Peyer's patch (tissue), 4 donors: ENCODE results near the gene MTIF3. TPM values are rescaled to one million over a fixed set of nuclear protein-coding genes. Genes with fewer than 3 reads are reported as not detected.

Experiments used
- DNase-seq, 3 donors: peaks; one replicate each; pipeline ENCODE4 v3.0.0-alpha.2; 2017 to 2019
- H3K27ac ChIP-seq, 4 donors: fragments of 200-600 bp; sonication (generic); one replicate each; pipeline ENCODE4 v1.5.1; 2016 to 2019
- H3K27me3 ChIP-seq, 2 donors: fragments of 200-600 bp; sonication (generic); one replicate each; pipeline ENCODE4 v1.5.1; 2019
- H3K36me3 ChIP-seq, 3 donors: fragments of 200-600 bp; sonication (generic); one replicate each; pipeline ENCODE4 v1.5.1; 2016 to 2019
- H3K4me1 ChIP-seq, 4 donors: fragments of 200-600 bp; sonication (generic); one replicate each; pipeline ENCODE4 v1.5.1; 2016 to 2019
- H3K4me3 ChIP-seq, 4 donors: fragments of 200-600 bp; sonication (generic); 1 replicate in 3 of 4; 2 replicates in 1 of 4; pipeline ENCODE4 v1.5.1; 2016 to 2019; ENCODE audit warnings: mild to moderate bottlenecking in 1 of 4
- H3K9me3 ChIP-seq, 4 donors: fragments of 200-600 bp; sonication (generic); one replicate each; pipeline ENCODE4 v1.5.1; 2016 to 2019; ENCODE audit warnings: mild to moderate bottlenecking in 1 of 4
- POLR2A ChIP-seq, 2 donors: fragments of 450-650 bp; IDR thresholded peaks; one replicate each; pipeline ENCODE4 v1.5.1; 2017; ENCODE audit warnings: antibody characterized with exemption in 2 of 2, mild to moderate bottlenecking in 2 of 2, moderate library complexity in 2 of 2
- total RNA-seq, 4 donors: library from RNA; depleted of rRNA; stranded (reverse); fragments of >200 nt; gene quantifications; one replicate each; pipeline ENCODE4 v1.1.0, GENCODE V29; 2016
- TF ChIP-seq, protein P1 (sequence below), 6 experiments: fragments of 450-650 bp in 4 of 6; fragments of 200-600 bp in 2 of 6; sonication (generic) in 1 of 6; IDR thresholded peaks; one replicate each; pipeline ENCODE4 v1.5.1; 2017 to 2019; ENCODE audit warnings: antibody characterized with exemption in 6 of 6, mild to moderate bottlenecking in 3 of 6, moderate library complexity in 1 of 6

MTIF3 gene
- total RNA-seq, 4 donors from 2014 or later: 78.6 to 150 (median 86.4) TPM

DNA sequence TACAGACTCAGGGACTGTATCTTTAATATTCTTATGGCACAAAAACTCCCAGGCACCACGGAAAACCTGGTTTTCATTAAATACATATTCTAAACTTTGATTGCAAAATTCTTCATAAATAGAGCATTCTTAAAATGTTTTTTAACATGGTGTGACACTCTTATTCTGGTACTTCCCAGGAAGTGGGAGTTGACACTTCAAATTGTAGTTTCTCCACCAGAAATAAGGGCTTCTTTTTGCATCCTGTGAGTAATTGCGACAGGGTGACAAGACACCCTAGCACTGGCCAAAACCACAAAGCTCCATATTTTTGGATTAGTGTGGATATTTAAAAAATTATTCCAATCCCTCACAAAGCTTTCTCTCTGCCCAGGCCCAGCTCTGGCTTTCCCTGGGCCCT is 43.6 kb upstream of the MTIF3 start:
- Histone ChIP-seq H3K4me3 (no peak overlapping the region), H3K4me1 (no peaks in the 10 kb centered on the region), H3K27me3 (no peaks in the 10 kb centered on the region), H3K9me3 (no peaks in the 10 kb centered on the region), H3K36me3 (no peaks in the 10 kb centered on the region), H3K27ac (no peak overlapping the region)
- DNase-seq: no peak
- no peak for TF ChIP-seq POLR2A (IDR thresholded peaks at IDR 0.05)
- TF ChIP-seq, protein P1, sequence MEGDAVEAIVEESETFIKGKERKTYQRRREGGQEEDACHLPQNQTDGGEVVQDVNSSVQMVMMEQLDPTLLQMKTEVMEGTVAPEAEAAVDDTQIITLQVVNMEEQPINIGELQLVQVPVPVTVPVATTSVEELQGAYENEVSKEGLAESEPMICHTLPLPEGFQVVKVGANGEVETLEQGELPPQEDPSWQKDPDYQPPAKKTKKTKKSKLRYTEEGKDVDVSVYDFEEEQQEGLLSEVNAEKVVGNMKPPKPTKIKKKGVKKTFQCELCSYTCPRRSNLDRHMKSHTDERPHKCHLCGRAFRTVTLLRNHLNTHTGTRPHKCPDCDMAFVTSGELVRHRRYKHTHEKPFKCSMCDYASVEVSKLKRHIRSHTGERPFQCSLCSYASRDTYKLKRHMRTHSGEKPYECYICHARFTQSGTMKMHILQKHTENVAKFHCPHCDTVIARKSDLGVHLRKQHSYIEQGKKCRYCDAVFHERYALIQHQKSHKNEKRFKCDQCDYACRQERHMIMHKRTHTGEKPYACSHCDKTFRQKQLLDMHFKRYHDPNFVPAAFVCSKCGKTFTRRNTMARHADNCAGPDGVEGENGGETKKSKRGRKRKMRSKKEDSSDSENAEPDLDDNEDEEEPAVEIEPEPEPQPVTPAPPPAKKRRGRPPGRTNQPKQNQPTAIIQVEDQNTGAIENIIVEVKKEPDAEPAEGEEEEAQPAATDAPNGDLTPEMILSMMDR (IDR thresholded peaks at IDR 0.05): no peak

DNA sequence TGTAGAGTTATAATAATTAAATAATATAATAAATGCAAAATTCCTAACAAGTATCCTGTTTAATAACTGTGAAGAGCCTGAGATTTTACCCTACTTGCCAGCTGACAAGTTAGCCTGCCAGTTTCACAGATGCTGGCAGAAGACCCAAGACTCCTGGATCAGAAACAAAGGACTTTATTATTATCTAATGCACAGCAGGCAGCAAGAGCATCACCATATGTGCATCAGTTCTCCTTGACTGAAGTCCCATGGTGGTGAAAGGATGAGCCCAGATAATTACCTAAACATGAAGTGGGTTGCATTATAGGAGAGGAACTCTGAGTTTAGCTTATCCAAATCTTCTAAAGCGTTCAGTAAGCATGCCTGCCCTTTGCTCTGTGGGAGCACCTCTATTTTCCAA is 39.1 kb upstream of the MTIF3 start:
- H3K27me3 ChIP-seq: no peaks in the 10 kb centered on the region
- H3K4me3 ChIP-seq: no peak overlapping the region
- no peaks in the 10 kb centered on the region for H3K36me3 ChIP-seq
- DNase-seq: peak in 1 of 3 donors; percentile 2
- no peaks in the 10 kb centered on the region for H3K4me1 ChIP-seq
- TF ChIP-seq, protein P1 (IDR thresholded peaks at IDR 0.05): no peak
- TF ChIP-seq POLR2A (IDR thresholded peaks at IDR 0.05): no peak
- H3K9me3 ChIP-seq: no peaks in the 10 kb centered on the region
- H3K27ac ChIP-seq: no peak overlapping the region

DNA sequence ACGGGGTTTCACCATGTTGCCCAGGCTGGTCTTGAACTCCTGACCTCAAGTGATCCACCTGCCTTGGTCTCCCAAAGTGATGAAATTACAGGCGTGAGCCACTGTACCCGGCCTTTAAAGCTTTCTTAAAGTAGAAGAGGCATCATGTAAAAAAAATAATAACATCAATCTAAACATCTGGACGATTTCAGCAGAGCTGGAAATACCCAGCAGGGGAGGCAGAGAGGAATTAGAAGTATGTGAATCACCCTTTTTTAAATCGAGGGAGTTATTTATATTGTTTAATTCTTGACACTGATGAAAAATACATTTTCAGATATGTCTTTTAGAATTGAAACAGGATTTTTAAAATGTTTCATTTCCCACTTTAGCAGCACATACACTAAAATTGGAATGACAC is 37.4 kb upstream of the MTIF3 start:
- H3K4me3 ChIP-seq: no peak overlapping the region
- H3K27ac ChIP-seq: no peak overlapping the region
- no peaks in the 10 kb centered on the region for H3K36me3 ChIP-seq
- TF ChIP-seq POLR2A (IDR thresholded peaks at IDR 0.05): no peak
- TF ChIP-seq, protein P1 (IDR thresholded peaks at IDR 0.05): no peak
- no peaks in the 10 kb centered on the region for H3K4me1 ChIP-seq
- H3K27me3 ChIP-seq: no peaks in the 10 kb centered on the region
- no peaks in the 10 kb centered on the region for H3K9me3 ChIP-seq
- DNase-seq: no peak

DNA sequence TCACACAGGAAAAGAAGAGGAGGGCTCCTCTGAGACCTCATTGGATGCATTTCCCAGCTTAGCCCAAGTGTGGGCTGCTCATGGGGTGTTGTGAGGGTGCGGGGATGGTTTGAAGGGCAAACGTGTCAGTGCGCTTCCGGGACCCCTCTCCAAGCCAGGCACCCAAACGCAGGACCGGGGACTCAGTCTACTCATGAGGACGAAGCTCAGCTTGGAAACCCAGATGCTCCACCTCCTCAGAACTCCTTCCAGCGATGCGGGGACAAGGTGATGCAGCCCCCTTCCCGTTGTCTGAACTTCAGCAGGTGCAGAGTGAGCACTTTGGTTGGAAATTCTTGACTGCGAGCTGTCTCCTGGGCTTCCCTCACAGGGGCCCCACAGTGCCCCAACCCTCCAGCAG is 33.1 kb upstream of the MTIF3 start:
- peak in 1 of 3 donors; percentile 40 for DNase-seq

DNA sequence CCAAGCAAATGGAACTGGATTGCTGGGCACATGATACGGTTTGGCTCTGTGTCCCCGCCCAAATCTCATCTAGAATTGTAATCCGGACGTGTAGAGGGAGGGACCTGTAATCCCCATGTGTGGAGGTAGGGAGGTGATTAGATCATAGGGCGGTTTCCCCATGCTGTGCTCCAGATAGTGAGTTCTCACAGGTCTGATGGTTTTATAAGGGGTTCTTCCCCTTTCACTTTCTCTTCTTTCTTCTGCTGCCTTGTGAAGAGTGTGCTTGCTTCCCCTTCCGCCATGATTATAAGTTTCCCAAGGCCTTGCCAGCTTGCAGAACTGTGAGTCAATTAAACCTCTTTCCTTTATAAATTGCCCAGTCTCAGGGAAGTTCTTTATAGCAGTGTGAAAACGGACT is 32.6 kb upstream of the MTIF3 start:
- Histone ChIP-seq H3K27me3 (no peaks in the 10 kb centered on the region), H3K4me3 (no peak overlapping the region), H3K9me3 (peaks cover 0 to 6% (median 0%) of the 10 kb centered on the region in 4 donors), H3K36me3 (no peaks in the 10 kb centered on the region), H3K27ac (peak overlapping the region in 2 of 4 donors; percentile 2 to 57), H3K4me1 (no peaks in the 10 kb centered on the region)
- TF ChIP-seq POLR2A (IDR thresholded peaks at IDR 0.05): no peak
- TF ChIP-seq, protein P1 (IDR thresholded peaks at IDR 0.05): no peak
- DNase-seq: peak in 2 of 3 donors; percentile 63 to 78

More for the DNA sequence above, 33.1 kb upstream of the MTIF3 start:
- no peak for TF ChIP-seq POLR2A (IDR thresholded peaks at IDR 0.05)
- TF ChIP-seq, protein P1 (IDR thresholded peaks at IDR 0.05): no peak
- H3K36me3 ChIP-seq: no peaks in the 10 kb centered on the region
- no peaks in the 10 kb centered on the region for H3K27me3 ChIP-seq
- H3K27ac ChIP-seq: peak overlapping the region in 2 of 4 donors; percentile 2 to 57
- H3K4me1 ChIP-seq: no peaks in the 10 kb centered on the region
- H3K4me3 ChIP-seq: no peak overlapping the region
- peaks cover 0 to 6% (median 0%) of the 10 kb centered on the region in 4 donors for H3K9me3 ChIP-seq

DNA sequence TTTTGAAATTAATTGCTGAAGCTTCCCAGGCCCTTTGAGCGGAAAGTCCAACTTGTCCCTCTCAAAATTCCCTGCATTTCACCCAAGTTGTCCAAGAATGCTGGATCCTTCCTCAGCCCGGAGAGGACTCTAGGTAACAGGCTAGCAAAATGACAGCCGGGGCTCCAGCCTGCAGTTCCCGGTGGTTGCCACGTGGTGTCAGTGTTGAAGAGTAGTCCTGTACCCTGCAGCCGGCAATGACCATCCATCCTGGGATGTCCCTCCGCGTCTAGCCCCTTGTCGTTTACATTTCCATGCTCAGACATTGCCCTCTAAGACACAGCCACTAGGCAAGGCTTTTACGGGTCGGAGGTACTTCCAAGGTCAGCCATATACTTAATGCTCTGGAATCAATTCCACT is 31.4 kb upstream of the MTIF3 start:
- no peak for TF ChIP-seq POLR2A (IDR thresholded peaks at IDR 0.05)
- TF ChIP-seq, protein P1 (IDR thresholded peaks at IDR 0.05): peak in 4 of 6 experiments; percentile 33 to 57 (median 52)
- DNase-seq: peak in 2 of 3 donors; percentile 61 to 68
- no peak overlapping the region for H3K27ac ChIP-seq

More for the DNA sequence above, 31.4 kb upstream of the MTIF3 start:
- peaks cover 0 to 6% (median 0%) of the 10 kb centered on the region in 4 donors for H3K9me3 ChIP-seq
- H3K36me3 ChIP-seq: no peaks in the 10 kb centered on the region
- no peaks in the 10 kb centered on the region for H3K27me3 ChIP-seq
- no peaks in the 10 kb centered on the region for H3K4me1 ChIP-seq
- no peak overlapping the region for H3K4me3 ChIP-seq
